ENCODE data around the gene ALG3. TPM values are rescaled to one million over a fixed set of nuclear protein-coding genes. Genes with fewer than 3 reads are reported as not detected.

The ALG3 gene
- total RNA-seq, 6 donors from 2014 or later, result 16.2 to 60.8 (median 37.6) TPM

DNA sequence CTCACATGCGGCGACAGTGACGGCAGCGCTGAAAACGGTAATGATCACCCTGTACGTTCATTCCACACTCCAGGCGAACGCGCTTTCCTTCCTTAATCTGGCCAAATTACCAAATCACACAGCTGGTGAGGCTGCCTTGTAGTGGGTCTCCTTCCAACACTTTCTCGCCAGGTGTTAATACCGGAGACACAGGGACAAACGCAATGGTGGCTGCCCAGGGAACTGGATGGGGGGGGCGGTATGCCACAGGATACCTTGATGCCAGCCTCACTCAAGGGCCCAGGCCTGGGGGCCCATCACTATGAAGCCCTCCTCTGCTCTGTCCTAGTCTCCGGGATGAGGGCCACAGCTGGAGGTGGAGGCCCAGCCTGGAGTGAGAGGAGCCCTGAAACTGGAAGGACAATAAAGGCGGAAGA lies 14.0 kb upstream of the ALG3 start:
- peak overlapping the region in 2 of 4 donors; percentile 55 to 62 for H3K4me3 ChIP-seq
- DNase-seq (no peak), ATAC-seq (ENCODE audit: low FRiP score in 2 of 2) (no peak)
- no peaks in the 10 kb centered on the region for H3K9me3 ChIP-seq
- 15 to 25% methylated on average over 11 to 15 of the region's 15 CpGs for WGBS, 2 donors
- H3K4me1 ChIP-seq, result peaks cover 30 to 35% (median 32%) of the 10 kb centered on the region in 4 donors
- H3K36me3 ChIP-seq, result peaks cover 0 to 3% (median 0%) of the 10 kb centered on the region in 4 donors
- H3K27ac ChIP-seq, result no peak overlapping the region
- H3K27me3 ChIP-seq, result peaks cover 0 to 32% (median 16%) of the 10 kb centered on the region in 4 donors
- TF ChIP-seq, protein P1, sequence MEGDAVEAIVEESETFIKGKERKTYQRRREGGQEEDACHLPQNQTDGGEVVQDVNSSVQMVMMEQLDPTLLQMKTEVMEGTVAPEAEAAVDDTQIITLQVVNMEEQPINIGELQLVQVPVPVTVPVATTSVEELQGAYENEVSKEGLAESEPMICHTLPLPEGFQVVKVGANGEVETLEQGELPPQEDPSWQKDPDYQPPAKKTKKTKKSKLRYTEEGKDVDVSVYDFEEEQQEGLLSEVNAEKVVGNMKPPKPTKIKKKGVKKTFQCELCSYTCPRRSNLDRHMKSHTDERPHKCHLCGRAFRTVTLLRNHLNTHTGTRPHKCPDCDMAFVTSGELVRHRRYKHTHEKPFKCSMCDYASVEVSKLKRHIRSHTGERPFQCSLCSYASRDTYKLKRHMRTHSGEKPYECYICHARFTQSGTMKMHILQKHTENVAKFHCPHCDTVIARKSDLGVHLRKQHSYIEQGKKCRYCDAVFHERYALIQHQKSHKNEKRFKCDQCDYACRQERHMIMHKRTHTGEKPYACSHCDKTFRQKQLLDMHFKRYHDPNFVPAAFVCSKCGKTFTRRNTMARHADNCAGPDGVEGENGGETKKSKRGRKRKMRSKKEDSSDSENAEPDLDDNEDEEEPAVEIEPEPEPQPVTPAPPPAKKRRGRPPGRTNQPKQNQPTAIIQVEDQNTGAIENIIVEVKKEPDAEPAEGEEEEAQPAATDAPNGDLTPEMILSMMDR (IDR thresholded peaks at IDR 0.05), result no peak
- no peak for TF ChIP-seq POLR2A (IDR thresholded peaks at IDR 0.05)
- TF ChIP-seq POLR2AphosphoS5 (IDR thresholded peaks at IDR 0.05), result no peak
- no peak for TF ChIP-seq EP300 (IDR thresholded peaks at IDR 0.05)

DNA sequence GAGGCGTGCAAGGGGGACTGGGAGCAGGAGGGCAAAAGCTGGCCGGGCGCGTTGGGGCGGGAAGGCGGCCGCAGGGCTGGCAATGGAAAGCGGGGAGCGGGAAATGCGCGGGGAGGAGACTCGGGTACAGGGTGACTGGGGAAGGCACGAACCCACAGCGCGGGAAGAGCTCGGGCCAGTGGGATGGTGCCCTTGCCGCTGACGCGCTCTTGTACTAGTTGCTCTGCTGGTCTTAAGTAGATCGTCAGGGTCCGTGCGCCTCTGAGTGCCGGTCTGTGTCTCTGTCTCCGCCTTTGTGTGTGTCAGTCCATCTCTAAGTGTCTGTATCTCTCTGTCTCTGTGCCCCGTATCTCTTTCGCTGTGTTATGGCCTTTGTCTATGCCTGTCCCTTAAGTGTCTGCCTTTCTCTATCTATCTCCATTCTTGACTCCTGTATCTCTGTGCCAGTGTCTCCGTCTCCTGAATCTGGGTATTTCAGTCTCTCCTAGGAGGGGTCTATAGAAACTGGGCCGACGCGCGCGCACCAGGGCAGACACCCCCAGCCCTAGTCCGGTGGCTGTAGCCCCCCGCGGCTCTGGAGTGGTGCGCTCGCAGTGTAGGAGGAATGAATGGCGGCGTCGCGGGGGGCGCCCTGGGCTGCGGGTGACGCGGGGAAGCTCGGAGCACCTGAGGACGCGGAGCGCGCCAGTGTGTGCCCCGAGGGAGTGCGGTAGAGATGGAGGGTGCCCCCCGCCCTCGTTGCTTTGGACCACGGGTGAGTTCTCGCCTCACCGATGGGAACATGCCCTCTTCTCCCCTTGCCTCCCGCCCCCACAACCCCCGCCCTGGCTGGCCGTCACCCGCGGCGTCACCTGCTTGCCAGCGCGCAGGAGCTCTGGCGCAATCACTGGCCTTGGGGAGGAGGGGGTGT lies 13.3 kb upstream of the ALG3 start:
- Histone ChIP-seq H3K36me3 (peaks cover 0 to 3% (median 0%) of the 10 kb centered on the region in 4 donors), H3K4me3 (peak overlapping the region; percentile 5 to 62 (median 52)), H3K4me1 (peaks cover 30 to 35% (median 32%) of the 10 kb centered on the region in 4 donors), H3K27ac (no peak overlapping the region), H3K27me3 (peaks cover 0 to 32% (median 16%) of the 10 kb centered on the region in 4 donors), H3K9me3 (no peaks in the 10 kb centered on the region)
- DNase-seq, result peak in 1 of 2 donors; percentile 84
- ATAC-seq (ENCODE audit: low FRiP score in 2 of 2), result peak; percentile 2 to 12
- TF ChIP-seq, protein P1 (IDR thresholded peaks at IDR 0.05), result no peak
- 4 to 6% methylated on average over 36 to 56 of the region's 66 CpGs for WGBS, 2 donors

DNA sequence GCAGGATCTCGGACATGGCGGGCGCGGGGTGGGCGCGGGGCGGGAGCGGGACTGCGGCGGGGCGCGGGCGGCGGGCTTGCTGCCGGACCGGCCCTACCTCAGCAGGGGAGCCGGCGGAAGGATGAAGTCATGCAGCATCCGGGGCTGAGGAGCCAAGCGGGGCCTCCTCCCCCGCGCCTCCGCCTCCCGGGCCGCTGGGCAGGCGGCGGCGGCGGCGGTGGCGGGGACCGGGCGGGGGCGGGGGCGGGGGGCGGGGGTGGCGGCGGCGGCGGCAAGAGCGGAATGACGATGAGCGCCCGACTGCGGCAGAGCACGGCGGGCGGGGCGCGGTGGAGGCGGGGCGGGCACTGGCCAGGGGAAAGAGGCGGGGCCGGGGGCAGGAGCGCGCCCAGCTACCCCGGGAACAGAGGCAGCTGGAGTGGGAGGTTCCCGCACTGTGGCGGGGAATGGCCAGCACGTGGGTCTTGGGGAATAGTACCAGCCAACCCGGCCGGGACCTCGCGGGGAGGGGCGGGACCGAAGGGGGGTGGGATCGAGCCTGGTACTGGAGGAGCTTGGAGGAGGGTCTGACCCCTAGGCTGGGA lies 12.6 kb upstream of the ALG3 start, which contains the start of gene CAMK2N2:
Gene CAMK2N2, minus strand, starts transcription at position 284 of the 584 bp plus-strand sequence. Its CDS starts 268 bp downstream, at position 16.
- Histone ChIP-seq H3K4me1 (peaks cover 30 to 35% (median 32%) of the 10 kb centered on the region in 4 donors), H3K27me3 (peaks cover 0 to 32% (median 16%) of the 10 kb centered on the region in 4 donors), H3K36me3 (peaks cover 0 to 3% (median 0%) of the 10 kb centered on the region in 4 donors), H3K4me3 (peak within 1 kb of the TSS; percentile 5 to 62 (median 52)), H3K27ac (no peak within 1 kb of the TSS), H3K9me3 (no peaks in the 10 kb centered on the region)
- peak; percentile 19 to 84 for ATAC-seq (ENCODE audit: low FRiP score in 2 of 2)
- WGBS, 2 donors, result 0 to 10% methylated on average over 2 to 7 of the region's 67 CpGs
- TF ChIP-seq, protein P1 (IDR thresholded peaks at IDR 0.05), result no peak
- TF ChIP-seq EP300 (IDR thresholded peaks at IDR 0.05) (no peak), POLR2AphosphoS5 (IDR thresholded peaks at IDR 0.05) (no peak), POLR2A (IDR thresholded peaks at IDR 0.05) (no peak)
- peak; percentile 58 to 92 for DNase-seq

DNA sequence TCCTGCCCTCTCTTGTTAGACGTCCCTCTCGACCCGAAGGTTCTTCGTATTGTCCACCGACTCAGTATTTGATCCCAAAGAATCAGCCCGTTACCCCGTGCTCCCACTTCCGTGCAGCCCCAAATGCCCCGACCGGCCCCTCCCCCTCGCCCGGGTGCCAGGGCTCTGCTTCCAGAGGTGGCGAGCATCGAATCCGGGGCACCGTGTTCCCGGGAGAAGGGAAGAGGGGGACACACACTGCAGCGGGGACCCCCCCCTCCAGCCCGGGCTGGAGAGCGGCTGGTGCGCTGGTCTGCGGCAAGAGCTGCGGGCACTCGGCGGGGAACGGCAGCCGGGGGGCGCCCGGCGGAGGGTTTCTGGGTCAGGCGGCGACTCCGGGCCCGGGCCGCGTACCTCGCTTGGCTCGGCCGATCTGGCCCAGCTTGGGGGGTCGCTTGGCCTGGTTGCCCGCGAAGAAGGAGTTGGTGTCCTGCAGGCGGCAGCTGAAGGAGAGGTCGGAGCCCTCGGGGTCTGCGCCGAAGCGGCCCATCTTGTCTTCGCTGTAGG lies 12.0 kb upstream of the ALG3 start:
- TF ChIP-seq EP300 (IDR thresholded peaks at IDR 0.05) (no peak), POLR2A (IDR thresholded peaks at IDR 0.05) (no peak), POLR2AphosphoS5 (IDR thresholded peaks at IDR 0.05) (no peak)
- TF ChIP-seq, protein P1 (IDR thresholded peaks at IDR 0.05), result no peak
- peak overlapping the region in 3 of 4 donors; percentile 49 to 62 (median 55) for H3K4me3 ChIP-seq
- DNase-seq, result peak in 1 of 2 donors; percentile 88
- no peak for ATAC-seq (ENCODE audit: low FRiP score in 2 of 2)
- H3K4me1 ChIP-seq, result peaks cover 30 to 35% (median 32%) of the 10 kb centered on the region in 4 donors
- WGBS, 2 donors, result 2% methylated on average over 12 to 14 of the region's 49 CpGs
- H3K27me3 ChIP-seq, result peaks cover 0 to 32% (median 16%) of the 10 kb centered on the region in 4 donors
- no peaks in the 10 kb centered on the region for H3K9me3 ChIP-seq
- H3K27ac ChIP-seq, result no peak overlapping the region
- H3K36me3 ChIP-seq, result peaks cover 0 to 3% (median 0%) of the 10 kb centered on the region in 4 donors
